GM18861 (cell line): Measurements from ENCODE around the gene MAGI2.
"Not testable (repeated sequence)": the region's sequence is repeated elsewhere in the genome, so short reads cannot be mapped to it uniquely, and the experiment has no call there.

Experiments used
- ATAC-seq: cut with Tn5 transposase; IDR thresholded peaks from one replicate; pipeline ENCODE4 v1.9.1; 2021; ENCODE audit not compliant: unreplicated experiment

MAGI2 gene

DNA sequence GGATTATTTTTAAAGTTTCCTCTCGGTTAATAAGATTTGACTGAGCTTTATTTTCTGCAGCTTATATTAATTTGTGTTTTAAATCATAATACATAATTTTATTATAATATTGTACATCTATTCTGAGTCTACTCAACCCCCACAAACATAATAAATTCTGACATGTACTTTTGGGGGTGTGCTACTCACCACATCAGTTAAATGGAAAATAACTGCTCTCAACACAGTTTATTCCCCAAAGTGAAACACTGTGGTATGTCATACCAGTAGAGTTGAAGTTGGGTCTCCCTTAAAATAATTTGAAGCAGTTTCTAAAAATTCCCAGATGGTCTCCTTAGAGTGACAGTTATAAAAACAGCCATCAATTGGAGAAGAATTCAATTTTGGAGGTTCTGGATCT lies 1191.7 kb downstream of the MAGI2 start:
- ATAC-seq, result no peak

DNA sequence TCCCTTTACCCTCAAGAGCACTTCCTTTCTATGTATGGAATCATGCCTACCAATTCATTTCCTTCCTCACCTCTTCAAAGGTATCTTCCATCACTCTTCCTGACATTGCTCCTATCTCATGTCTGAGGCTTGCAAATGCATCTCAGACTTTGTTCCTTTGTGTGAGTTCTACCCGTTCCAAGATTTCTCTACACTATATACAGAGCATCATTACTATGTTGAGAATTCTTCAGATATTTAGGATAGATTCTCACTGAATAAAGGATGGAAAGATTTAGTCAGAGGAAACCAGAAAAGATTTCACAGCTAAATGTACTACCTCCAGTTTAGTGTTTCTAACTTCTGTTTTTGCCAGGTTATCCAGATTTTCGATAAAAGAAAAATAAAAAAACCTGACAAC lies 1192.2 kb downstream of the MAGI2 start:
- ATAC-seq, result no peak

DNA sequence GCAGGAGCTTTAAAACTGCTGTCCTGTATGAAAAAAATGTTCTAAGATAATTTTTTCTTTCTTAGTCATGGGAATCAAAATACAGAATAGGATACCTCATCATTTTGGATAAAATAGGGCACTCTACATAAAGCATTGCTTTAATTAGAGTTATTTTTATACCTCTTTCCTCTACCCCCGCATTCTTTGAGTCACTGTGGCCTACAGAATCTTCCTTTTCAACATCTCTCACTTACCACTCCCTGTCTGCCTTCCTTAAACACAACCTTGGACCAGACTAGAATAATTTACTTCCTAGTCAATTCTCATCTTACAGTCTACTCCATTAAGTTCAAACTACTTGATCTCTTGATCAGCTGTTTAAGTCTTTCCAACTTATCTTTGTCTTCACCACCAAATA lies 1192.6 kb downstream of the MAGI2 start:
- no peak for ATAC-seq

DNA sequence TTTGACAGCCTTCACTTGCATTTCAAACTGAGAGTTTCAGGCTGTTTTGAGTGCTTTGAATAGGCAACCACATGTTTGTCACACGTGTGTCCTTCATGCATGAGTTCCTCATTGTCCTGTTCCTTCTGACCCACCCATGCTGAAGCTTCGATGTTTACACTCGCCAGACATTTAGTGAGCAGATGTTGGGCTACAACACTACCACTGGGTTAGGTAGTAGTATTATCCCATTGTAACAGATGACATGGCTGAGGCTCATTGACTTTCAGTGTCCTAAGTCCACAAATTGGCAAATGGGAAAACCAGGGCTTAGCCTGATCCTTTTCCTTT lies 1198.8 kb downstream of the MAGI2 start:
- ATAC-seq, result no peak

DNA sequence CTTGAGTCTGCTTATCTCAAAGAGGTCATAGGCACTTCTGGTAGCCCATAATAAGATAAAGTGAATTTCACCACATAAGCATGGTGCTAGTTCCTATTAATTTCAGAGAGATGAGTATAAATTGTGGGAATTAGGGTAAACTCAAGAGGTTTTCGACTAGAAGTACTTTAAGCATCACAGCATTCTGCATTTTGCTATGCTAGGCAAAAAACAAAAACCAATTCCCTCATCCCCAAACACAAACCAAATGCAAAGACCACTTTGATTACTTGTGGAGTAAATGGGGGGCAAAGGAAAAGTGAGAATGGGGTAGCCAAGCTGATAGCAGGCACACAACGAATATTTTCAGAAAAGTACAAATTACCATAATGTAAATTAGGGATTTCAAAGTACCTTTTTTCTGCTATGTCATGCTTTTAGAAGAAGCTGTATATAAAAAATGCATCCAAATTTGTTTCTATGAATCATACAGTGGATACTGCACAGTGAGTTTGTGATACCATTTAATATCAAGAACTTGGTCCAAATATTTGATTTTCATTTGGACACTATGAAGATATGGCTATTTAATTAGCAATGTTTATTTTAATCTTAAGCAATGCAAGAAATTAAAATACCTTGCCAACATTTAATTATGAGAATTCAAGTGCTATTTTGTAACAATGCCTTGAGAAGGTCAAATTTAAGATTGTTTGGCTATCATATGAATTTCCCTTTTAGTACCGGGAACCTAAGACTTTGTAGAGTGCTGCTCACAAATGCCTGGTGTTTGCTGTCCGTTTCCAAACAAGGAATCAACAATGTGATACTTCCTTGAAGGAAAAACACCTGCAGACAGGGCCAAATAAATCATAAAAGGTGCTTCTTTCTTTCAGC lies 1199.4 kb downstream of the MAGI2 start:
- no peak for ATAC-seq

DNA sequence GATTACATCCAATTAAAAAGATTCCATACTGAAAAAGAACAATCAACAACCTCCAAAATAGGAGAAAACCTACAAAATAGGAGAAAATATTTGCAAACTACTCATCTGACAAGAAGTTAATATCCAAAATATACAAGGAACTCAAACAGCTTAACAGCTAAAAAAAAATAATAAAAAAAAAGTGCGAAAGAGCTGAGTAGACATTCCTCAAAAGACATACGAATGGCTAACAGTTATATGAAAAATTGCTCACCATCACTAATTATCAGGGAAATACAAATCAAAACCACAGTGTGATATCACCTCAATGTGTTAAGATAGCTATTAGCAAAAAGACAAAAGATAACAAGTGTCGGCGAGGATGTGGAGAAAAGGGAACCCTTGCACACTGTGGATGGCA lies 1204.6 kb downstream of the MAGI2 start:
- ATAC-seq, result no peak

DNA sequence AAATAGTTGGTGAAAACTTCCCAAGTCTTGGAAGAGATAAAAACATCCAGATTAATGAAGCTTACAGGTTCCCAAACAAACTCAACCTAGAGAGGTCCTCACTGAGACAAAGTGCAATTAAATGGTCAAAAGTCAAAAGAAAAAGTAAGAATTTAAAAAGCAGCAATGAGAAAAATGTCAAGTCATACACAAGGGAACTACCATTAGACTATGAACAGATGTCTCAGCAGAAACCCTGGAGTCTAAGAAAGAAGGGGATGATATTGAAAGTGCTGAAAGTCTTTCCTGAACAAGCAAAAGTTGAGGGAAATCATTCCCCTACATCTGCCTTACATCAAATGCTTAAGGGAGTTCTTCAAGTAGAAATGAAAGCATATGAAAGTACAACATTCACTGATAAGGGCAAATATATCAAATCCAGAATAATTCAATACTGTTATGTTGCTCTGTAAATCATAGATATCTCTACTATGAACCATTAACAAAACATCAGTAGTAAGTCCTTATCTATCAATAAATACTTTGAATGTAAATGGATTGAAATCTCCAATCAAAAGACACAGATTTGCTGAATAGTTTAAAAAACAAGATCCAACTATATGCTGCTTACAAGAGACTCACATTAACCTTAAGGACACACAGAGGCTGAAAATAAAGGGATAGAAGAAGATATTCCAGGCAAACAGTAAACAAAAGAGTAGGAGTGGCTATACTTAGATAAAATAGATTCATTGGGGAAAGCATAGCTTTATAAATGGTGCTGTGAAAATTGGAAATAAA lies 1205.4 kb downstream of the MAGI2 start:
- ATAC-seq, result no peak

DNA sequence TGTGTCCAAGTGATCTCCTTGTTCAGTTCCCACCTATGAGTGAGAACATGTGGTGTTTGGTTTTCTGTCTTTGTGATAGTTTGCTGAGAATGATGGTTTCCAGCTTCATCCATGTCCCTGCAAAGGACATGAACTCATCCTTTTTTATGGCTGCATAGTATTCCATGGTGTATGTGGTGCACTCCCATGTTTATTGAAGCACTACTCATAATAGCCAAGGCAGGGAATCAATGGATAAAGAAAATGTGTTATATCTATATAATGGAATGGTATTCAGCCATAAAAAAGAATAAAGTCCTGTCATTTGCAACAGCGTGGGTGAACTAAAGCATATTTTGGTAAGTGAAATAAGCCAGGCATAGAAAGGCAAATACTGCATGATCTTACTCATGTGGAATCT lies 1213.3 kb downstream of the MAGI2 start:
- ATAC-seq, result not testable (repeated sequence)

DNA sequence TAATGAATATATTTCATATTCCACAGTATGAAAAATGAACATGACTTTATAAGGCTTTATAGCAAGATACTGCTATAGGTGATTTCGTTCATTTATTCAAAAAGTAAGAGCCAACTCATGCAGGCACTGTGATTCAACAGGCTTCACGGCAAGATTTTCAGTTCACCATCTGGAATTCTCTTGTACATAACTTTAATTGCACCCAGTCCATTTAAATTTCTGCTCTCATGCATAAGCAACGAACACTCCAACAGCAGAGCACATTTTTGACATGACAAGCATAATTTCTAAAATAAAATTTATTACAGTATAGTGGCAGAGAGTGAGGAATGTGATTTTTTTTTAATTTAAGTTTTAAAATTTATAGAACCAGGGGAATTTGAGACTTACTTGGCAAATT lies 1218.8 kb downstream of the MAGI2 start:
- ATAC-seq, result no peak

DNA sequence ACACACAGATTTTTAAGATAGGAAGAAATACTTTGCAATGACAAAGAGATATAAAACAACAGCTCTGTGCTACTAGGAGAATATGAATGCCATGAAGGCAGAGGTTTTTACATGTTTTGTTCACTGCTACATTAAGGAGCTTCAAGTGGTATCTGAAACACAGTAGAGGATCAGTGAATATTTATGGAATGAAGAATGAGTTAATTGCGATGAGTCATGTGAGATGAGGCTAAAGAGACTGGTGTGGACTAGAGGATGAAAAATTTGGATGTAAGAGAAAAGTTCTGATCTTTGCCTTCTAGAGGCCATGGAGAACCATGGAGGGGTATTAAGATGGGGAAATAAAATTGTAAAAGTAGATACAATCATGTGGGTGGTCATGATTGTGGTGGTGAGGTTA lies 1220.7 kb downstream of the MAGI2 start:
- no peak for ATAC-seq

DNA sequence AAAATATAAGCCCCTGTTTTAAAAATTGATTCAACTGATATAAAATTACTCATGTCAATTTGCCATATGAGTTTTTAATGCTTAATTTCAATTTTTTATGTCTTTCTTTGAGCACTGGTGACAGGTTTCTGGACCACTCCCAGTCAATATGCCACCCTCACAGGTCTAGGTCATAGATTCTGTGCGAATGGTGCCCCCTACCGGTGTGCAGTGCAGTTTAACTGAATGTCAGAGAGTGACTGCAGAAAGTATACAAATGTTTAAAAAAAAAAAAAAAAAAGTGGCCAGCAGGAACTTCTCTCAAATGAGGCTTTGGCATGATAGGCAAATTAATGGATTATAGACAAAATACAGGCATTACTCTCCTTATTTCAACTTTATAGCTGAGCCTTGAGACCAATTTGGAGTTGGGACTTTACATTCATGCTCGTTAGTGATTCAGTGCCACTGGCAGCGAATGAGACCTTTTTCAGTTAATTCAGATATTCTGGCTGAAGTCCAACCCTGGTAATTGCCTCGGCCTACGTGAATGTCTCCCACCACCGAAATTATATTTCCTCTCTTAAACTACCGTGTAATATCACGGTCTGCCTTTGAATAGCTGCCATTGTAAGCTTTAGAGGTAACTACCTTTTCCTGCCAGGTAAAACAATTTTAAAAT lies 1227.3 kb downstream of the MAGI2 start:
- no peak for ATAC-seq

DNA sequence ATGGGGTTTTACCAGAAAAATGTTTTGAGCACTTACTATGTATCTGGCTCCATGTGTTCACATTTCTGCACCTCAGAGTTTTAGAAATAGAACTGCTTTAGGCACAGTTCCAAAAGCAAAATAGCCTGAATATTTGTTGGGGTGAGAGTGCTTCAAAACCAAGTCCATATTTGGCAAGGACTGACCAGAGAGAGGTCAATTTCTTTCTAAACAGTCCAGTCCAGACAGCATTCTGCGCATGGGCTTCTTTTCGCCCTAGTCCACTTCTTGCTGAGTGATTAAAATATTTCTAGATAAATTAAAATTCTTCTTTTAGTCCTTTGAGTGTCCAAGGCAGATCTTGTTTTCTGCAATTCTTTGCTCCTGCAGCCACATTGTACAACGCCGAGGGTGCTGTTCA lies 1227.9 kb downstream of the MAGI2 start:
- no peak for ATAC-seq

DNA sequence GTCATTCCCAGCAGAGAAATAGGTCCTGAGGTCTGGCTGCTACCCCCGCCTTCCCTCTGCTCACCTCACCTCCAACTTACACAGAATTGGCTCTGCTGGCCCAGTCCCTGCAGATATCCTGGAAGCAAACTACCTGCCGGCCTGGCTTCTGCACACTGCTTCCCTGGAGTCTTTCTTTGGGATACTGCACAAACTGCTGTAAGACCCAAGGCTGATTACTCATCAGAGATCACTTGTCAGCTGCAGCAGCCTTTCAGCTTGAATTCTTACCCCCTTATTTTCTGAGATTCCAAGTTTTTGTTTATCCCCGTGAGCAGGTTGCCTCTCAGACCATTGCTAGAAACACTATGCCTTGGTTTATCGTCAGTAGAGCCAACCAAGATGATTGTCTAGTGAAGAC lies 1228.5 kb downstream of the MAGI2 start:
- no peak for ATAC-seq

DNA sequence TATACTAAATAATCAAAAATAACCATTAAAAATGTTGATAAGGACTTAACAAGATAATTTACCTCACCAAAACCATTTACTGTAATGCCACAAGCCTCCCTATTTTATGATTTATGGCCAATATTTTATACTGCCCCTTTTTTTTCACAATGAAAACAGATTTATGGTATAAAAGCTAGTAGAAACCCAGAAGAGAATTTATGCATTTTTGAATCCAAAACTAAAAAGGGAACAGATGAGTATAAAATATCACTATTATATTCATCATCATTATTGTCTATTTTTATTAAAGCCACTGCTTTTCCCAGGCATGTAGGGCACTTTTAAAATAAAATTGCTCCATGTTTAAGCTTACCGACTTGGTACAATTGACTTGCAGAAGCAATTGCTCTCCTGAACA lies 1229.9 kb downstream of the MAGI2 start:
- ATAC-seq, result no peak

DNA sequence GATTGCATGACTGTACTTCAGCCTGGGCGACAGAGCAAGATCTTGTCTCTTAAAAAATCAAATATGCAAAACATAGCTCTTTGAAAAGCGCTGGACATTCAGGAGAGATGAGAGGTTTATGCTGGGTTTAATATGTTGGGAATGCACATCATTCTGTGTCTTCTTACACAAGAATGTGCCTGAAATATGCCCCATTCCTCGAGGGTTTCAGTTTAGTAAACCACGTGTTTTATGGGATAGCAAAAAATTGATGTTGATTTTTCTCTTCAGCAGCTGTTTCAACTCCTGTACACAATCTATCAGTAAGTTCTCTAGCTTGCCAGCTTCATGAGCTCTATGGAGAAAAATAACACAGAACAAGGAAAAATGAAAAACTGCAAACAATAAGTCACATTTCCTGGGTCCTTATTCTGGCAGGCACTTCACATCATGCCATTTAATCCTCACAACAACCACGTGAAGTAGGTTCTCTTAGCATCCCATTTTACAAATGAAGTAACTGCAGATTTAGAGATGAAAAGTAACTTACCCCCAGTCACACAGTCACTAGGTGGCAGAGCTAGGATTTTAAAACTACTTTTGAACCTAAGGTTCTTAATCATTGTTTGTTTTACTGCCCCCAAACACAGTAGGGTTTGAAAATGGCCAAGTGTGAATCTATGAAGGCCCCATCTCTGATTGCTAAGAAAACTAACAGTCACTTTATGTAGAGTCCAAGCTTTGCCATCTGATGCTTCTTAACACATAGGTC lies 1231.3 kb downstream of the MAGI2 start:
- no peak for ATAC-seq

DNA sequence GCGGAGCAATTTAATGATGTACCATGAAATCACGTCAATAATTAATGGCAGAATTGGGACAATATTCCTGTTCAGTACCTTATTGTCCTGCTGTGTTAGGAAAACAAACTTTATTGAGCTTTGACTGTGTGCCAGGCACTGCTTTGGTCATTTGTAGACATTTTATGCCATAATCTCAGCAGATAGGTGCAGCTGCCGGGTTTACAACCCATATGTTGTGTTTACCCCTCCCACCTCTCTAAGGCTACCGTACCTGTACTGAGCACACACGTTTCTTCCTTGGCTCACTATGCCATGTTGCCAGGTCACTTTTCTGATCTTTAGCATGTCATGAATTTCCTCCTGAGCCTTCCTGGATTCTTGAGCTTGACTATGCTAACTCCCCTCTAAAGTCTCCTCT lies 1232.7 kb downstream of the MAGI2 start:
- ATAC-seq, result no peak

DNA sequence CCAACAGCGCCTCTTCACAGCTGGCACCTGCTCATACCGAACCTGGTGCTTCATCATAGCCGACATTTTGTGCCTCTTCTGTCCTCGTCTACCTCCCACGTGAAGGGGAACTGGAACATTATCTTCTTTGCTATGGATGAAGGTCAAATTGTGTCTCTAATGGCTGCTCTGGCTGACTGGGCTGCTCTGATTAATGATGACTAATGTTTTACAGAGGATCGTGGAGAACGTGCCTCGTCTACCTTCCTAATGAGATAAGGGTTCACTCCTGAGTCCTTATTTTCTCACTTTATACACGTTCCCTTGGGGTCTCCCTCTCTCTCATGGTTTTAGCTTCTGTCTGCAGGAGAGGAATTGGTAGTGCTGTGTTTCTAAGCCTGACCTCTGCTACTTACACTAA lies 1234.6 kb downstream of the MAGI2 start:
- no peak for ATAC-seq

DNA sequence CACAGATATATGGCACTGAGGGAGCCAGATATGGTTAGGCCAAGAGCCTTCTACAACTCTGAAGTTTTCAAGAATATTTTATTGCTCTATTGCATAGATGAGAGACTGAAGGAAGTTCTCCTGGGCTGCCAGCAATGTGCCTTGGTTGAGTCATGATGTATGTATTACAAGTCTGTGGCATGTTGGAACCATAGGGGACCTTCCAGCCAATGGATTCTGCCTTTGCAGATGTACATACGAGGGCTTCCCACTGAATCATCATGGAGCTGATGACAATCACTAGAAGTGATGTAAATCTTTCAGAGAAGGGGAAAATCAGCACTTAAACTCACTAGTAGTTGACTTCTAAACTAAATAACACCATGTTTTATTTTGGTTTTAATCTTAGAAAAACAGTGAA lies 1235.4 kb downstream of the MAGI2 start:
- ATAC-seq, result no peak

DNA sequence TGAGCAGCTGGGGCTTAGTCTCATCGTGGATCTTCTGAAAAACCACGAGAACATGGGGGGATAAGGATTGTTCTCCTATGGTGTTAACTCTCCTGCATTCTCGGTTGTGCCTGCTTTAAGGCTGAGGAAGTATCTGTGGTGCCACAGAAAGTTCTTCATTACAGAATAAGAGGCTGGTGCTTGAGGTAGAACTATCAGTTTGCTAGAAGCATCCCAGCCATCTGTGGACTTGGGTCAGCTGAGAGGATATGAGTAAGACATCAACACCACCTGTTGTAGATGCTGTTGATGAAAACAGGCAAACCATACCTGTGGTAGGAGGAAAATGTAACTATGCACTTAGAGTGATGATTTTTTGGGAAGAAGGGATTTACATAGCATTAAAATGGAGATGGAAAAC lies 1238.3 kb downstream of the MAGI2 start:
- ATAC-seq, result no peak

DNA sequence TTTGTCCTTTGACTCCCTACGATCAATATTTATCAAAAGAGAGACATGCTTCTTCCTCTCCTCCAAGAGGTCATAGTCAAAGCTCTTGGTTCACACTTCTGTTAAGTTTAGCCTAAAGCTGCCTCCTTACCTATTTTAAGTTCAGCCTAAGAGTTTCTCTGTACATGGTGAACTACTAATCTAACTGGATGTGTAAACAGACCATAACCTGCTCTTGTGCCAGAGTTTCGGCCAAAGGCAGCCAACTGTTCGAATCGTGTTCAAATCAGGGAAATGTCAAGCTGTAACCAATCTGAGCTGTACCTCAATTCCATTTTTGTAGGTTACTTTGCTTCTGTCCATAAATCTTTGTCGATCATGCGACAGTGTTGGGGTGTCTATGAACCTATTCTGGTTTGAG lies 1240.1 kb downstream of the MAGI2 start:
- ATAC-seq, result no peak

DNA sequence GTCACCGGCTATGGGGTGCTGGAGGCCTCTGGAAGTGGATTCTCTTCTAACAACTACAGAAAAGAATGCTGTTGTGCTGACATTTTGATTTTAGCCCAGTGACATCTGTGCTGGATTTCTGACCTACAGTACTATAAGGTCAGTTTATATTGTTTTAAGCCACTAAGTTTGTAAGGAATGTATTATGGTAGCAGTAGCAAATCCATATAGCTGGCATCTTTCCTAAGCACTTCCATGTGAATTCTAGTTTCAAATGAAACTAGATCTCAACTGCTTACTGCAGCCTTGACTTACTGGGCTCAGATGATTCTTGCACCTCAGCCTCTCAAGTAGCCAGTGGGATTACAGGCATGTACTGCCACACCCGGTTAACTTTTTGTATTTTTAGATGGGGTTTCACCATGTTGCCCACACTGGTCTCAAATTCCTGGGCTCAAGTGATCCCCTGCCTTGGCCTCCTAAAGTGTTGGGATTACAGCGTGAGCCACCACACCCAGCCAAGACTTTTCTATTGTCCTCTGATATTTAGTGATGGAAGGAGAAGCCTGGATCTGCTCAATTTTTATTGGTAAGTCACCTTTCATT lies 1240.9 kb downstream of the MAGI2 start:
- ATAC-seq, result no peak
